ENCODE results near the gene MRTFB. TPM values are rescaled to one million over a fixed set of nuclear protein-coding genes. Genes with fewer than 3 reads are reported as not detected.

Gene MRTFB
- total RNA-seq, 1 experiment from 2014 or later: 12.7 TPM

DNA sequence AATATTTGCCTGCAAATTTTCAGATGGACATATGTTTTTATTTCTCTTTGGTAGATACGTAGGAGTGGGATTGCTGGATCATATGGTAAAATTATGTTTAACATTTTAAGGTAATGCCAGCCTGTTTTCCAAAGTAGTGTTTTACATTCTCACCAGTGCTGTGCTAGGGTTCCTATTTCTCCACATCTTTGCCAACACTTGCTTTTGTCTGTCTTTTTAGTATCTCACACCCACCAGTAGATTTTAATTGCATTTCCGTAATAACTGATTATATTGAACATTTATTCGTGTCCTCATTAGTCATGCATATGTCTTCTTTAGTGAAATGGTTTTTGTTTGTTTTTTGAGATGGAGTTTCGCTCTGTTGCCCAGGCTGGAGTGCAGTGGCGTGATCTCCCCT lies 58.4 kb downstream of the MRTFB start:
- no peaks in the 10 kb centered on the region for H3F3A ChIP-seq (ENCODE audit: low read length, unreplicated experiment)
- H2AFZ ChIP-seq (ENCODE audit: low read length): no peak overlapping the region
- intact Hi-C loops (cut with micrococcal nuclease): no loop called here
- CTCF ChIA-PET: no interaction called here
- no peak overlapping the region for H3K4me3 ChIP-seq (ENCODE audit: low read length)
- no peaks in the 10 kb centered on the region for H3K27me3 ChIP-seq (ENCODE audit: low read length)
- H3K9me3 ChIP-seq (ENCODE audit: low read length): no peaks in the 10 kb centered on the region
- H3K27ac ChIP-seq (ENCODE audit: low read length): no peak overlapping the region
- no peak overlapping the region for H3K4me2 ChIP-seq (ENCODE audit: low read length)
- ATAC-seq (no peak), DNase-seq (no peak)
- H3K9me2 ChIP-seq (replicated peaks; ENCODE audit: low read length): no peaks in the 10 kb centered on the region
- BruUV-seq (replicated peaks): no TSS peak
- H3K4me1 ChIP-seq (ENCODE audit: insufficient read depth, low read length): no peaks in the 10 kb centered on the region; the same call in 1 of the 2 replicates
- H3K36me3 ChIP-seq (ENCODE audit: low read depth, low read length): no peaks in the 10 kb centered on the region
- no peaks in the 10 kb centered on the region for H4K20me1 ChIP-seq (ENCODE audit: low read length)
- no peak for TF ChIP-seq EZH2phosphoT487 (IDR thresholded peaks at IDR 0.05; ENCODE audit: borderline replicate concordance, low read length)
- TF ChIP-seq, protein P1, sequence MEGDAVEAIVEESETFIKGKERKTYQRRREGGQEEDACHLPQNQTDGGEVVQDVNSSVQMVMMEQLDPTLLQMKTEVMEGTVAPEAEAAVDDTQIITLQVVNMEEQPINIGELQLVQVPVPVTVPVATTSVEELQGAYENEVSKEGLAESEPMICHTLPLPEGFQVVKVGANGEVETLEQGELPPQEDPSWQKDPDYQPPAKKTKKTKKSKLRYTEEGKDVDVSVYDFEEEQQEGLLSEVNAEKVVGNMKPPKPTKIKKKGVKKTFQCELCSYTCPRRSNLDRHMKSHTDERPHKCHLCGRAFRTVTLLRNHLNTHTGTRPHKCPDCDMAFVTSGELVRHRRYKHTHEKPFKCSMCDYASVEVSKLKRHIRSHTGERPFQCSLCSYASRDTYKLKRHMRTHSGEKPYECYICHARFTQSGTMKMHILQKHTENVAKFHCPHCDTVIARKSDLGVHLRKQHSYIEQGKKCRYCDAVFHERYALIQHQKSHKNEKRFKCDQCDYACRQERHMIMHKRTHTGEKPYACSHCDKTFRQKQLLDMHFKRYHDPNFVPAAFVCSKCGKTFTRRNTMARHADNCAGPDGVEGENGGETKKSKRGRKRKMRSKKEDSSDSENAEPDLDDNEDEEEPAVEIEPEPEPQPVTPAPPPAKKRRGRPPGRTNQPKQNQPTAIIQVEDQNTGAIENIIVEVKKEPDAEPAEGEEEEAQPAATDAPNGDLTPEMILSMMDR (conservative IDR thresholded peaks at IDR 0.05; ENCODE audit: low read depth, low read length): no peak
- TF ChIP-seq EZH2 (IDR thresholded peaks at IDR 0.05; ENCODE audit: low read length, unreplicated experiment): no peak
- POLR2A ChIA-PET (ENCODE audit: unreplicated experiment): no interaction called here
- H3K9ac ChIP-seq (ENCODE audit: low read length): no peak overlapping the region
- peaks cover 27% of the 10 kb centered on the region for H3K79me2 ChIP-seq (ENCODE audit: low read length)

DNA sequence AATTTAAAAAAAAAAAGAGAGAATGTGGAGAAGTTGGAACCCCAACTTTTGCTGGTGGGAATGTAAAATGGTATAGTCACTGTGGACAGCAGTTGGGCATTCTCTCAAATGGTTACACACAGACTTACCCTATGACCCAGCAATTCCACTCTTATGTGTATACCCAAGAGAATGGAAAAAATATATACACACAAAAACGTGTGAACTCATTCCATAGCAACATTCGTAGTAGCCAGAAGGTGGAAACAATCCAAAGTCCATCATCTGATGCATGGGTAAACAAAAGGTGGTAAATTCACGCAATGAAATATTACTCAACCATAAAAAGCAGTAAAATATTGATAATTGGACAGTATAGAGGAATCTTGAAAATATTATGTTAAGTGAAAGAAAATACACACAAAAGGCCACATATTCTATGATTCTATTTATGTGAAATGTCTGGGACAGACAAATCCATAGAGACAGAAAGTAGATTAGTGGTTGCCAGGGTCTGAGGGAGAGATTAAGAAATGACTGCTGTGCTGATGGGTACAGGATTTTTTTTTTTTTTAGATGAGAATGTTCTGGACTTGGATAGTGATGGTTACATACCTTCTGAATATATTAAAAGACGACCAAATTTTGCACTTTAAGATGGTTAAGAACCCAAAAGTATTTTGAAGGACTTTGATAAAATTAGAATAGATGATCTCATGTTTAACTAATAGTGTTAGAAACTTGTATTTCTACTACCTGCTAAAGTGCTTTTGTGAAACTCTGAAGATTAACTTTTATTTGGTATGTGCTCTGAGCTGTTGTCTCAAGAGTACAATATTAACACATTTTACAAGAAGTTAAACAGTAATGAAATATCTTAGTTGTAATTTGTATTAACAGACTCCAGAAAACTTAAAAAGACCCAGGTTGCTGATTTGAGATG lies 60.9 kb downstream of the MRTFB start:
- no TSS peak for BruUV-seq (replicated peaks)
- no peaks in the 10 kb centered on the region for H3K9me3 ChIP-seq (ENCODE audit: low read length)
- H3K4me2 ChIP-seq (ENCODE audit: low read length): no peak overlapping the region
- H3K9me2 ChIP-seq (replicated peaks; ENCODE audit: low read length): no peaks in the 10 kb centered on the region
- H3K4me1 ChIP-seq (ENCODE audit: insufficient read depth, low read length): no peaks in the 10 kb centered on the region; the same call in 1 of the 2 replicates
- H3K9ac ChIP-seq (ENCODE audit: low read length): no peak overlapping the region
- no peaks in the 10 kb centered on the region for H3F3A ChIP-seq (ENCODE audit: low read length, unreplicated experiment)
- no peaks in the 10 kb centered on the region for H3K36me3 ChIP-seq (ENCODE audit: low read depth, low read length)
- H2AFZ ChIP-seq (ENCODE audit: low read length): no peak overlapping the region
- no peaks in the 10 kb centered on the region for H3K27me3 ChIP-seq (ENCODE audit: low read length)
- H3K27ac ChIP-seq (ENCODE audit: low read length): no peak overlapping the region
- H4K20me1 ChIP-seq (ENCODE audit: low read length): no peaks in the 10 kb centered on the region
- no peak for DNase-seq
- no peak for TF ChIP-seq EZH2 (IDR thresholded peaks at IDR 0.05; ENCODE audit: low read length, unreplicated experiment)
- TF ChIP-seq EZH2phosphoT487 (IDR thresholded peaks at IDR 0.05; ENCODE audit: borderline replicate concordance, low read length): no peak
- TF ChIP-seq, protein P1 (conservative IDR thresholded peaks at IDR 0.05; ENCODE audit: low read depth, low read length): no peak
- no peak for ATAC-seq
- peaks cover 10% of the 10 kb centered on the region; the same call in 1 of the 2 replicates for H3K79me2 ChIP-seq (ENCODE audit: low read length)
- ChIA-PET CTCF (no interaction called here), POLR2A (ENCODE audit: unreplicated experiment) (no interaction called here)
- intact Hi-C loops (cut with micrococcal nuclease): loop anchor here (10.0 kb wide), 1 partner anchor 103 kb away; no protein-coding TSS in a partner anchor
- H3K4me3 ChIP-seq (ENCODE audit: low read length): no peak overlapping the region

DNA sequence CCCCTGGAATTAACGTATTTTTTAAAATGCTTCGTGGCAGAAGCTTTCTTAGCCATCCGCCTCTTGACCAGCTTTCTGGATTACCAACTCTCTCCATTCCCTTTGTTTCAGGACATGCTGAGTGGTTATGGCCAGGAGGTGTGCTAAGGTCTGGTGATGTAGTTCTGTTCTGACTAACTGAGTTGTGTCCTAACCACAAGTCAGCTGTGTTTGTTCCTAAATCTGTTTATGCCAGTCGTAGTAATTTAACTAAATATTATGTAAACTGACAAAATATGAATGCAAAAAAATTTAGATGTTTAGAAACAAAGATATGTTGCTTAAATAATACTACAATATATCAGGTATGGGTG lies 61.6 kb downstream of the MRTFB start:
- Histone ChIP-seq H3K9ac (ENCODE audit: low read length) (no peak overlapping the region), H3K4me3 (ENCODE audit: low read length) (no peak overlapping the region), H4K20me1 (ENCODE audit: low read length) (no peaks in the 10 kb centered on the region), H2AFZ (ENCODE audit: low read length) (no peak overlapping the region), H3F3A (ENCODE audit: low read length, unreplicated experiment) (no peaks in the 10 kb centered on the region), H3K9me3 (ENCODE audit: low read length) (no peaks in the 10 kb centered on the region), H3K36me3 (ENCODE audit: low read depth, low read length) (no peaks in the 10 kb centered on the region), H3K9me2 (replicated peaks; ENCODE audit: low read length) (no peaks in the 10 kb centered on the region), H3K4me1 (ENCODE audit: insufficient read depth, low read length) (no peaks in the 10 kb centered on the region; the same call in 1 of the 2 replicates), H3K27me3 (ENCODE audit: low read length) (no peaks in the 10 kb centered on the region), H3K79me2 (ENCODE audit: low read length) (peaks cover 10% of the 10 kb centered on the region; the same call in 1 of the 2 replicates), H3K27ac (ENCODE audit: low read length) (no peak overlapping the region), H3K4me2 (ENCODE audit: low read length) (no peak overlapping the region)
- intact Hi-C loops (cut with micrococcal nuclease): loop anchor here (10.0 kb wide), 1 partner anchor 102 kb away; no protein-coding TSS in a partner anchor
- CTCF ChIA-PET: no interaction called here
- POLR2A ChIA-PET (ENCODE audit: unreplicated experiment): no interaction called here
- BruUV-seq (replicated peaks): no TSS peak
- TF ChIP-seq, protein P1 (conservative IDR thresholded peaks at IDR 0.05; ENCODE audit: low read depth, low read length): no peak
- TF ChIP-seq EZH2phosphoT487 (IDR thresholded peaks at IDR 0.05; ENCODE audit: borderline replicate concordance, low read length): no peak
- TF ChIP-seq EZH2 (IDR thresholded peaks at IDR 0.05; ENCODE audit: low read length, unreplicated experiment): no peak
- ATAC-seq: peak; percentile 33; the same call in 1 of the 2 replicates
- no peak for DNase-seq
